ENCODE data around the gene CDRT15L2.

DNA sequence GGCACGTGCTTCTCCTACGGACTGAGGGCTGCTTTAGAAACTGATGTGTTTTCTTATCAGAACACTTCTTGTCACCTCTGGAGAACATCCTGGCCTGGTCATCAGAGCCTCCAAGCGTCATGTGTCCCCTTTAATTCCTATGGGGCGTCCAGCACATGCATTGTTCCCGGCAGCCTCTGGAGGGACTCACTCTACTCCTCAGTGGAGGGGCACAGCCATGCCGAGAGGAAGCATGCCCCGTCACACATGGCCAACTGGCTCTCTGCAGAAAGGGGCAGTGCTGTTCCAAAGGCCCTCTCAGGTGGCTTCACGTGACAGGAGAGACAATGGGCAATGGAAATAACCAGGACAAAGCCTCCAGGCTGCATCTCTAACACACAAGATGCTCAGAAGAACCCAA is 31.8 kb downstream of the CDRT15L2 start:
- no peak for TF ChIP-seq POLR2A (IDR thresholded peaks at IDR 0.05)
- TF ChIP-seq CTCF (IDR thresholded peaks at IDR 0.05): no peak
